Measurements from ENCODE around the gene TCF3.
"Not testable (repeated sequence)": the region's sequence is repeated elsewhere in the genome, so short reads cannot be mapped to it uniquely, and the experiment has no call there.

The TCF3 gene

GRCh38 chr19:1652471-1653299 is at the start of gene TCF3:
TSS of gene TCF3 (minus strand) at chr19:1652615. CDS start at chr19:1650248, 2,367 bp downstream.
- DNase-seq (ENCODE audit: low read depth in 2 of 2), result peak; percentile 95 to 98

GRCh38 chr19:1700733-1701663 is 48.6 kb upstream of the TCF3 start:
- DNase-seq (ENCODE audit: low read depth in 2 of 2), result no peak

GRCh38 chr19:1699998-1700732 is 47.8 kb upstream of the TCF3 start:
- DNase-seq (ENCODE audit: low read depth in 2 of 2), result no peak

GRCh38 chr19:1699386-1699785 is 47.0 kb upstream of the TCF3 start:
- DNase-seq (ENCODE audit: low read depth in 2 of 2), result no peak

GRCh38 chr19:1698636-1699035 is 46.2 kb upstream of the TCF3 start:
- DNase-seq (ENCODE audit: low read depth in 2 of 2), result no peak

GRCh38 chr19:1695481-1695880 is 43.1 kb upstream of the TCF3 start:
- DNase-seq (ENCODE audit: low read depth in 2 of 2), result not testable (repeated sequence)

- no peak for DNase-seq (ENCODE audit: low read depth in 2 of 2)
Observed at GRCh38 chr19:1691589-1692290, 39.3 kb upstream of the TCF3 start.

- no peak for DNase-seq (ENCODE audit: low read depth in 2 of 2)
Observed at GRCh38 chr19:1690699-1691307, 38.4 kb upstream of the TCF3 start.

- DNase-seq (ENCODE audit: low read depth in 2 of 2), result not testable (repeated sequence)
Observed at GRCh38 chr19:1685785-1686184, 33.4 kb upstream of the TCF3 start.

GRCh38 chr19:1685046-1685445 is 32.6 kb upstream of the TCF3 start:
- no peak for DNase-seq (ENCODE audit: low read depth in 2 of 2)

- DNase-seq (ENCODE audit: low read depth in 2 of 2), result no peak
Observed at GRCh38 chr19:1684573-1684912, 32.1 kb upstream of the TCF3 start.

- DNase-seq (ENCODE audit: low read depth in 2 of 2), result no peak
Observed at GRCh38 chr19:1683869-1684572, 31.6 kb upstream of the TCF3 start.

GRCh38 chr19:1680976-1681375 is 28.6 kb upstream of the TCF3 start:
- DNase-seq (ENCODE audit: low read depth in 2 of 2), result no peak

GRCh38 chr19:1678073-1678472 is 25.7 kb upstream of the TCF3 start:
- DNase-seq (ENCODE audit: low read depth in 2 of 2), result no peak

GRCh38 chr19:1676351-1677266 is 24.2 kb upstream of the TCF3 start:
- no peak for DNase-seq (ENCODE audit: low read depth in 2 of 2)

- no peak for DNase-seq (ENCODE audit: low read depth in 2 of 2)
Observed at GRCh38 chr19:1675633-1676350, 23.4 kb upstream of the TCF3 start.

- no peak for DNase-seq (ENCODE audit: low read depth in 2 of 2)
Observed at GRCh38 chr19:1674293-1674679, 21.9 kb upstream of the TCF3 start.

- no peak for DNase-seq (ENCODE audit: low read depth in 2 of 2)
Observed at GRCh38 chr19:1673645-1674292, 21.4 kb upstream of the TCF3 start.
